Natural killer cell (primary cell): ENCODE results near the gene SLC44A3. TPM values are rescaled to one million over a fixed set of nuclear protein-coding genes. Genes with fewer than 3 reads are reported as not detected.

Source experiments
- ATAC-seq, 3 donors: fragments of 150-1000 bp in 2 of 3; fragments of 200-7000 bp in 1 of 3; cut with Tn5 transposase; 1 replicate in 1 of 3; 2 replicates in 2 of 3; pipeline ENCODE4 v1.10.0; 2021; ENCODE audit warnings: mild to moderate bottlenecking in 2 of 3, moderate library complexity in 2 of 3
- DNase-seq, 2 donors: peaks; one replicate each; pipeline versions ENCODE4 v3.0.0 to v3.0.0-alpha.2; 2013 to 2021; ENCODE audit warnings: mixed read lengths in 1 of 2
- H3K27ac ChIP-seq: one replicate; pipeline ENCODE4 v1.5.1; 2013; ENCODE audit warnings: mild to moderate bottlenecking, low read length
- H3K27me3 ChIP-seq: one replicate; pipeline ENCODE4 v1.6.1; 2013; ENCODE audit warnings: low read length; ENCODE audit not compliant: control insufficient read depth, insufficient read depth
- H3K36me3 ChIP-seq: one replicate; pipeline ENCODE4 v1.6.1; 2013; ENCODE audit warnings: low read length; ENCODE audit not compliant: control insufficient read depth, insufficient read depth
- H3K4me1 ChIP-seq: one replicate; pipeline ENCODE4 v1.6.1; 2013; ENCODE audit warnings: low read length; ENCODE audit not compliant: control insufficient read depth, insufficient read depth
- H3K4me3 ChIP-seq: one replicate; pipeline ENCODE4 v1.5.1; 2013; ENCODE audit warnings: low read length
- H3K9me3 ChIP-seq: one replicate; pipeline ENCODE4 v1.6.1; 2013; ENCODE audit warnings: low read length; ENCODE audit not compliant: control insufficient read depth, insufficient read depth
- H3K27ac Mint-ChIP-seq, 2 donors: one replicate each; pipeline ENCODE4 v1.8.0; 2022; ENCODE audit warnings: mild to moderate bottlenecking in 2 of 2, mixed read lengths in 2 of 2, moderate library complexity in 1 of 2
- H3K27me3 Mint-ChIP-seq, 2 donors: one replicate each; pipeline ENCODE4 v1.8.0; 2022; ENCODE audit warnings: low read depth in 2 of 2, mixed read lengths in 2 of 2
- H3K36me3 Mint-ChIP-seq: one replicate; pipeline ENCODE4 v1.8.0; 2022; ENCODE audit warnings: mixed read lengths
- H3K4me1 Mint-ChIP-seq, 2 donors: one replicate each; pipeline ENCODE4 v1.8.0; 2022; ENCODE audit warnings: mixed read lengths in 2 of 2
- H3K4me3 Mint-ChIP-seq: one replicate; pipeline ENCODE4 v1.8.0; 2022; ENCODE audit warnings: mild to moderate bottlenecking, moderate library complexity, mixed read lengths
- H3K9me3 Mint-ChIP-seq, 2 donors: one replicate each; pipeline ENCODE4 v1.8.0; 2022; ENCODE audit warnings: mixed read lengths in 2 of 2
- CTCF ChIP-seq: fragments of 200-600 bp; IDR thresholded peaks from one replicate; pipeline ENCODE4 v1.8.0; 2022; ENCODE audit warnings: antibody characterized with exemption
- WGBS: methylation state at CpG from one replicate; pipeline ENCODE4 v1.1.7; 2013; ENCODE audit warnings: missing lambda C conversion rate; ENCODE audit not compliant: insufficient coverage; 5-methylcytosine and 5-hydroxymethylcytosine counted together
- intact Hi-C: fragments of 100-400 bp; cut with micrococcal nuclease; formaldehyde crosslinking; loops from one replicate; pipeline ENCODE4 v1.14.2; 2022
- total RNA-seq, 4 donors: library from RNA; stranded (reverse); fragments of 120-200 nt in 1 of 4; gene quantifications; one replicate each; pipeline versions ENCODE4 v1.2.3 to v1.2.4, GENCODE V29; 2013 to 2022

Gene SLC44A3
- total RNA-seq, 3 donors from 2014 or later (not counting 1 experiment from before 2014, with no cell fraction given), result 0.58 TPM; not detected in 2

DNA sequence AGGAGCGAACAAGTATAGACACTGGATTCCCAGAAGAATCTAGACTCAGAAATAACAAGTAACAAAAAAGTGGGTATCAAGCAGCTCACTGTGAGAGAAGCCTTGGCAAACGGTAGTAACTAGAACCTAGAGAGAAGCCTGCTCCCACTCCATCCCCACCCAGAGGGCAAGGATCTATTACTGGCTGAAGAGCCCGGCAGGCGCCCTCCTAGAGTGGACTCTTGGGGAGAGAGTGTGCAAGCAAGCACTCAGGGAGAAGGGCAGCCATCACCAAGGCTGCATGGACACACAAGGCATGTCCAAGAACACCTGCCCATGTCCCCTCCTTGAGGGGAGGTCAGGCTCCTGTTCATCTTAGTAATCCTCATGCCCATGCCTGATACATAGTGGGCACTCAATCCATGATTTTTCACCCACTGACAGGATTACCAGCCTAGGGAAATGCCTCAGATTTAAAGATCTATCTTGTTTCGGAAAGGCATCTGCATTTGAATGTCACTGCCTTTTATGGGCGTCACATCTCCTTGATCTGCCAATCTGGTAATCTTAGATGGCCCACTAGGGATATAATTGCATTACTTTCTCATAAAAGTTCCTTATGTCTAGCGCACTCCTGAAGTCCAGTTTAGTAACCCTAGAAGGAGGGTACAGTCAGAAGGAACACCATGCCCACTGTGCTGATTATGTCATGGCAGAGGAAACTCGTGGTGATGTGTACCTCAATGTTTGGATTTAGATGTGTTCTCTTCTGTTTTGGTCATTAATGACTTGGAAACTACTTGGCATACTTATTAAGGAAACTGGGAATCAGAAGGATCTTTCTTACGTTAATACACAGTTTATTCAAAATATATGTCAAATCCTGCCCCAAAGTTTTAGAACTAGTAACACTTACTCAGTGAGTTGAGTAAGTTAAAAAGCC lies 92.4 kb downstream of the SLC44A3 start:
- no peak overlapping the region for H3K4me3 Mint-ChIP-seq
- intact Hi-C loops, result no loop called here
- no peaks in the 10 kb centered on the region for H3K36me3 Mint-ChIP-seq
- H3K27me3 Mint-ChIP-seq, result peaks cover 30 to 57% of the 10 kb centered on the region in 2 donors
- TF ChIP-seq CTCF, result no peak
- WGBS, result 87% methylated on average over 7 of the region's 9 CpGs
- H3K9me3 Mint-ChIP-seq, result no peaks in the 10 kb centered on the region
- H3K4me1 Mint-ChIP-seq, result no peaks in the 10 kb centered on the region
- DNase-seq (no peak), ATAC-seq (no peak)
- no peak overlapping the region for H3K27ac ChIP-seq
- H3K4me1 ChIP-seq, result no peaks in the 10 kb centered on the region
- H3K36me3 ChIP-seq, result no peaks in the 10 kb centered on the region
- H3K4me3 ChIP-seq, result no peak overlapping the region
- H3K27ac Mint-ChIP-seq, result no peak overlapping the region
- no peaks in the 10 kb centered on the region for H3K27me3 ChIP-seq
- no peaks in the 10 kb centered on the region for H3K9me3 ChIP-seq

- no peak for TF ChIP-seq CTCF
- H3K4me3 Mint-ChIP-seq, result no peak overlapping the region
- no peak overlapping the region for H3K27ac ChIP-seq
- no peaks in the 10 kb centered on the region for H3K27me3 ChIP-seq
- no peaks in the 10 kb centered on the region for H3K9me3 Mint-ChIP-seq
- intact Hi-C loops, result no loop called here
- H3K27ac Mint-ChIP-seq, result no peak overlapping the region
- 89% methylated on average over 4 of the region's 6 CpGs for WGBS
- no peaks in the 10 kb centered on the region for H3K9me3 ChIP-seq
- H3K36me3 Mint-ChIP-seq, result no peaks in the 10 kb centered on the region
- no peak overlapping the region for H3K4me3 ChIP-seq
- ATAC-seq, result no peak
- H3K4me1 Mint-ChIP-seq, result no peaks in the 10 kb centered on the region
- H3K27me3 Mint-ChIP-seq, result peaks cover 31 to 61% of the 10 kb centered on the region in 2 donors
- H3K36me3 ChIP-seq, result no peaks in the 10 kb centered on the region
- no peak for DNase-seq
- no peaks in the 10 kb centered on the region for H3K4me1 ChIP-seq
Measured at GRCh38 chr1:94917251-94917650, 97.1 kb downstream of the SLC44A3 start.

GRCh38 chr1:94919241-94920030 lies 99.3 kb downstream of the SLC44A3 start:
- no peak for TF ChIP-seq CTCF
- Histone ChIP-seq H3K4me3 (no peak overlapping the region), H3K27ac (no peak overlapping the region), H3K4me1 (no peaks in the 10 kb centered on the region), H3K36me3 (no peaks in the 10 kb centered on the region), H3K9me3 (no peaks in the 10 kb centered on the region), H3K27me3 (peaks cover 5% of the 10 kb centered on the region)
- Mint-ChIP-seq H3K4me3 (no peak overlapping the region), H3K4me1 (peaks cover 5 to 6% of the 10 kb centered on the region in 2 donors), H3K27ac (no peak overlapping the region), H3K36me3 (no peaks in the 10 kb centered on the region), H3K27me3 (peaks cover 35 to 70% of the 10 kb centered on the region in 2 donors), H3K9me3 (no peaks in the 10 kb centered on the region)
- intact Hi-C loops, result no loop called here
- ATAC-seq (no peak), DNase-seq (no peak)
- 94% methylated on average over 4 of the region's 4 CpGs for WGBS
